ENCODE measurements around the gene TFAP2B.

- TF ChIP-seq, protein P1, sequence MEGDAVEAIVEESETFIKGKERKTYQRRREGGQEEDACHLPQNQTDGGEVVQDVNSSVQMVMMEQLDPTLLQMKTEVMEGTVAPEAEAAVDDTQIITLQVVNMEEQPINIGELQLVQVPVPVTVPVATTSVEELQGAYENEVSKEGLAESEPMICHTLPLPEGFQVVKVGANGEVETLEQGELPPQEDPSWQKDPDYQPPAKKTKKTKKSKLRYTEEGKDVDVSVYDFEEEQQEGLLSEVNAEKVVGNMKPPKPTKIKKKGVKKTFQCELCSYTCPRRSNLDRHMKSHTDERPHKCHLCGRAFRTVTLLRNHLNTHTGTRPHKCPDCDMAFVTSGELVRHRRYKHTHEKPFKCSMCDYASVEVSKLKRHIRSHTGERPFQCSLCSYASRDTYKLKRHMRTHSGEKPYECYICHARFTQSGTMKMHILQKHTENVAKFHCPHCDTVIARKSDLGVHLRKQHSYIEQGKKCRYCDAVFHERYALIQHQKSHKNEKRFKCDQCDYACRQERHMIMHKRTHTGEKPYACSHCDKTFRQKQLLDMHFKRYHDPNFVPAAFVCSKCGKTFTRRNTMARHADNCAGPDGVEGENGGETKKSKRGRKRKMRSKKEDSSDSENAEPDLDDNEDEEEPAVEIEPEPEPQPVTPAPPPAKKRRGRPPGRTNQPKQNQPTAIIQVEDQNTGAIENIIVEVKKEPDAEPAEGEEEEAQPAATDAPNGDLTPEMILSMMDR (IDR thresholded peaks at IDR 0.05; ENCODE audit: insufficient read depth, low read depth, low read length) = no peak
- no peak for TF ChIP-seq EZH2 (IDR thresholded peaks at IDR 0.05; ENCODE audit: insufficient read depth, low read length)
Observed at GRCh38 chr6:50816947-50817645, 1.6 kb upstream of the TFAP2B start.

All from astrocyte (in vitro differentiated cells and primary cell).